SH-SY5Y (cell line): ENCODE data around the gene HMBS.

Experiments used
- GATA2 ChIP-seq: IDR thresholded peaks from 2 replicates; pipeline ENCODE4 v1.6.1; 2011; ENCODE audit warnings: mild to moderate bottlenecking, low read depth, low read length
- GATA3 ChIP-seq: IDR thresholded peaks from 2 replicates; pipeline ENCODE4 v1.6.1; 2011; ENCODE audit warnings: low read depth, mild to moderate bottlenecking, low read length, moderate library complexity

The HMBS gene

GRCh38 chr11:119091178-119091577, 6.5 kb downstream of the HMBS start:
- no peak for TF ChIP-seq GATA3
- no peak for TF ChIP-seq GATA2

- TF ChIP-seq GATA2 (no peak), GATA3 (no peak)
Measured at GRCh38 chr11:119091966-119092879, 7.5 kb downstream of the HMBS start.

- no peak for TF ChIP-seq GATA2
- no peak for TF ChIP-seq GATA3
Measured at GRCh38 chr11:119092880-119093842, 8.5 kb downstream of the HMBS start.

DNA sequence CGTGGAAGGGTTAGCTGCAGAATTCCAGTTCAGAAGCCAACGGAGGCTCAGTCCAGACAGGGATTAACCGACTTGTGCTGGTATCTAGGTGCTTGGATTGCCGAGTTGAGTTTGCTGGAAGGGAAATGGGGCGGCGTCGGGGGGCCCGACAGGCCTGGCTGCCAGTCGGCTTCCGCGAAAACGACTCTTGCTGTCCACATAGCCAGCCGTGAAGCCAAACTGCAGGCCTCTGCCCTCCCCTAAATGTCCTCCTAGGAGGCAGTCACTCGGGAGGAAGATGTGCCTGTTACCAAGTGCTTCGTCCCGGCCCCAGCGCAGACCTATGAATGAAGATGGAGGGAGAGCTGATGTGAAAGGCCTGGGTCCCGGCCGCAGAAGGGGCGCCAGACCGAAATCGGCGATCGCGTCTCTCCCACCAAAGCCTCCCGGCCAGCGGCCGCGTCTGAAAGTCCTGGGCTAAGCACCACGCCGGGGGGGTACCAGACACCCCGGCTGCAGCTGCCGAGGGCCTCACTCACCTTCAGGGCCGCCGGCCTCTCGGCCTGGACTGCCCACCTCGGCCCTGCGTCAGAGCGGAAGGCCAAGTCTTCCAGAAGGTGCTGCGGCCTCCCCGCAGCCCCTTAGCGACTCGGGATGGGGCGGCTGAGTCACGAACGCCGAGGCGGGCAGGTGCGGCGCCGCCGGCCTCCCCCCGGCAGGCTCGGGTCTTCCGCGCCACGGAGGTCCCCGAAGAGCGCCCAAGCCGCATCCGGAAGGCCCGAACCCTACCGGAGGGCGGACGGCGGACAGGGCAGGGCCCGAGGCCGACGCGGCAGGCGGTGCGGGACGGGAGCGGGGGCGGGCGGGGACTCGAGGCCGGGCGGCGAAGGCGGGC, 9.5 kb downstream of the HMBS start:
- TF ChIP-seq GATA3 (no peak), GATA2 (no peak)

- TF ChIP-seq GATA3, result no peak
- no peak for TF ChIP-seq GATA2
Measured at GRCh38 chr11:119094816-119095065, 10.1 kb downstream of the HMBS start.

DNA sequence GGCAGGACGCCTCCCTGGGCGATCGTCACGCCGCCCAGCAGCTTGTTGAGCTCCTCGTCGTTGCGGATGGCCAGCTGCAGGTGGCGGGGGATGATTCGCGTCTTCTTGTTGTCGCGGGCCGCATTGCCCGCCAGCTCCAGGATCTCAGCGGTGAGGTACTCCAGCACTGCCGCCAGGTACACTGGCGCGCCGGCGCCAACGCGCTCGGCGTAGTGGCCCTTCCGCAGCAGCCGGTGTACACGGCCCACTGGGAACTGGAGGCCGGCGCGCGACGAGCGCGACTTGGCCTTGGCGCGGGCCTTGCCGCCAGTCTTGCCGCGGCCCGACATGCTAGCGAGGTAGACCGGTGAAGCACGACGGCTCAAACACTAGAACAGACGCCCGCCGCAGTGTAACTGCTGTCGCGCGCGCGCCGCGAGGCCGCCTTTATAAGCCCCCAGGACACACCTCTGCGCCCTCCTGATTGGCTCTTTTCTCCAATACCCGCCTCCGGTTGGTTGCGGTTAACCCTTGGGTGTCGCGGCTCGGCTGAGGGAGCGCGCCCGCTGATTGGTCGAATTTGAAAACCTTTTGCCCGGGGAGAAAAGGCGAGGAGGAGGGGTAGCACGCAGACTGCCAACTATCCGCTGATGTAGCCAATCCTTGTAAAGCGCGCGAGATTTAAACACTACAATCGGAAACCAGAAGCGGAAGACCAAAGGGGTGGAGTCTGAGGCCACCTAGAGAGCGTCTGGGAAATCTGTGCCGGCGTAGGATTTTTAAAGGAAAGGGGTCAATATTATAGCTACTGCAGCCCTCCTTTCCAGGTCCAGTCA, 10.6 kb downstream of the HMBS start:
- TF ChIP-seq GATA3, result no peak
- TF ChIP-seq GATA2, result no peak

GRCh38 chr11:119099711-119100110, 15.0 kb downstream of the HMBS start:
- no peak for TF ChIP-seq GATA2
- no peak for TF ChIP-seq GATA3

GRCh38 chr11:119100246-119100970, 15.7 kb downstream of the HMBS start:
- TF ChIP-seq GATA3, result no peak
- TF ChIP-seq GATA2, result no peak

DNA sequence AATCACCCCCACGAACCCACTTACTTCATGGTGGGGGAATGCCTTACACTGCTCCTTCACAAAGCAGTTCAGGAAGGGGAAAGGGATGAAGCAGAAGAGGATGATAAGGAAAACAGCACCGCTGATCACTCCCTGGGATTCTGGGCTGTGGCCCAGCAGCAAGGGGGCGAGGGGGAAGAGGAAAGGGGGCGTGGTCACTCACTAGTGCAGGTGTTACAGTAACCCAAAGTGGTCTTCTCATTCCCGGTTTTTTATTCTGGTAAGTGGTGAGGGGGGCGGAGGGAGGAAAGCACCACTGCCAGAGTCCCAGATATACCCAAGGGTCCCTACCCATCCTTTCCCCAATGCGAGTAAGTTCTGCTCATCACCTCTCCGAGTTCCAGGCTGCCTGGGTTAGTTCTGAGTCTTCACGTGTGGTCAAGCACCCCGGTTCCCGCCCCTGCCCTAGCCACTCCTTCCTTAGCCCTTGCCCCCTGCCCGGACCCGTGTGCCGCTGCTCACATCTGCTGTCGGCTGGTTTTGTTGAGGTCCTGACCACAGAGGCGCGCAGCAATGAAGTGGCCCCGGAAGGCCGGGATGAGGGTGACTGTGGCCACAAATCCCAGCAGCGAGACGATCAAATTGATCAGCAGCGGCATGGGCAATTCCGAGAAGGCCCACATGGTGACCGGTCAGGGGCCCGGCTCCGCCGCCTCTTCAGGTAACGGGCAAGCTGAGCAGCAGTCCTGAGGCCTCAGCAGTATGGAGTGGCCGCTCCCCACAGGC, 16.5 kb downstream of the HMBS start:
- no peak for TF ChIP-seq GATA2
- no peak for TF ChIP-seq GATA3

DNA sequence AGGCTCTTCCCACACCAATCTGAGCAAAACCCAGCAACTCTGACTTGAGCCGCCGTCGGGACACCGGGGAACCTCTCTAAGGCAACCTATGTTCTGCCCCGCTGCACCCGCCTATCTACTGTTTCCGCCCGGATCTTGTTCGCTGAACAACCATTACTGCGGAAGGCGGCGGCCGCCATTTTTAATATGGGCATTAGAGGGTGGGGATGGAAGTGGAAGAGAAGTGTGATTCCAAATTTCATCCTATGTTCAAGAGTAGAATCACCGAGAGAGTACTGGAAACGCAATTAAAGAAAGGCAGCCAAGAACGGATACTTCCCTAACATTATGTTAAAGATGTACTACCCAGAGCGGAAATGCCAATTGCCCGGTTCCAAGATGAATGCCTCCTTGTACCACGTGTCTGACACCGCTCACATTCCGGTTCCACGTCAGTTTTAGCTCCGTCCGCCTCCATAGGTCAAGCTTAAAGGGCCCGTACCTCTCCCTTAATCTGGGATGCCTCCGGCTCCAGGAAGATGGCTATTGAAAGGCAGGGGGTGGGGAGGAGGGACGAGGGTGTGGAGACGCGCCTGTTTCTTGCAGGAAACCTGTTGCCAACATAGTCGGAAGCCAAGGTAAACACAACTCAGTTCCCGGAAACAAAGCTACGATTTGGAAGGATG, 17.2 kb downstream of the HMBS start, which contains the start of gene DPAGT1:
Gene DPAGT1 (minus strand): TSS at position 95 of the 665 bp plus-strand sequence. CDS start 198 bp downstream, outside the sequence.
- TF ChIP-seq GATA3 (no peak), GATA2 (0 out of 2 replicates have a peak, but pooled peaks have one; percentile 10)

DNA sequence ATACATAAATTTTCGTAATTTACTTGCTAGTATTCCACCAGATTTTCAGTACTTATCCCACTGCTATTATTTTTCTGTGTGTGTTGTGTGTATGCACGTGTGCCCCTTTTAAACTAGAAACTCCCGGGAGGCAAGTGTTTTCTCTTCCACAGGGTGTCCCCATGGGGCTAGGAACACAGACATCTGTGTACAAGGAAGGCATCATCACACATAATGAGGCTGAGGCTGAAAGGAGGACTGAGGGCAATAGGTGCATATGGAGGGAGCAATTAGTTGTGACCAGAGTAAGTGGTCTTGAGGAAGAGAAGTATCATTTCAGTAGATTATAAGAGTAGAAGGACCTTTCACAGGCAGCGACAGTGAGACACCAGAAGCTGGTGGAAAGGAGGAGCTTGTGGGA, 19.1 kb downstream of the HMBS start:
- TF ChIP-seq GATA2, result no peak
- no peak for TF ChIP-seq GATA3
